GM21367 (cell line): ENCODE measurements around the gene PKM.

Source experiments
- ATAC-seq: cut with Tn5 transposase; IDR thresholded peaks from one replicate; pipeline ENCODE4 v1.9.1; 2021; ENCODE audit not compliant: unreplicated experiment

PKM gene

GRCh38 chr15:72161361-72162132, 69.4 kb downstream of the PKM start:
- no peak for ATAC-seq

DNA sequence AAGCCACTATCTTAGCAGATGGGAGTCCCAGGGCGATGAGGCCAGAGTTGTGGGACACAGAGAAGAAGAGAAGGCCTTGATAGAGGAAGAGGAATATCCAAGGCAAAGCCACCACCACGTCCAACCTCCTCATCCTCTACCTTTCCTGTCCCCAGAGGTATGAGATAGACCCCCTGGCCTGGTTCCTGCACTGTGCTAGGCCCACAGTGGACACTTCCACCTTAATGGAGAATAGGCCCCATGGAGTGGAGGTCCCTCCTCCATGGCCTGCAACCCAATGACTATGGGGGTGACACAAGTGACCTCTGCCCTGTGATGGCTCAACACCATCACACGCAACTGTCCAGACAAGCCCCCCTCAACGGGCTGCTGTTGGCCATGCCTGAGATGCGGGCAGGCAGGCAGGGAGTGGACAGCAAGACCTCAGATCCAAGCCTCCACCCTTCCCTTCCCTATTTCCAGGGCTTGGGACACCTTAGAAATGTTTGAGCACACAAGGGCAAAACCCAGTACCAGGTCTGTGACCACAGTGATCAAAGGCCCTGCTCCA, 70.2 kb downstream of the PKM start:
- no peak for ATAC-seq

- no peak for ATAC-seq
These were observed 74.1 kb downstream of the PKM start for GRCh38 chr15:72156928-72157327.

- ATAC-seq: no peak
These were observed 75.1 kb downstream of the PKM start for GRCh38 chr15:72155635-72156616.

GRCh38 chr15:72155003-72155621, 75.9 kb downstream of the PKM start:
- ATAC-seq: no peak

DNA sequence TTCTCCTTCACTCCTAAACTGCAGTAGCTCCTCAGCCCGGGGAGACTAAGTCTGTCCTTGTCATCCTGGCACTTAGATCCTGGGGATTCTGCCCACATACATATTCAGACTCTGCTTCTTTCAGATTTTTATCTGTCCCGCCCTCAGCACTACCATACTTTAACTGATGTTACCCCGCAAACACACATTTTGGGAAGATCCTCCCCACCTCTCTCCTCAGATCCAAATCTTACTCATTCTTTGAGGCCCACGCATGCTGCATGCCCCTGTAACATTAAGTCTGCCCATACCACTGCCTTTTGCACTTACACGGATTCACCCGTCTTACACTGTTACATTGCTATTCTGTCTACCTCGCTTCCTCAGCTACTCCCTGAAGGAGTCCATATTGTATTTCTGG, 76.7 kb downstream of the PKM start:
- ATAC-seq: no peak

- no peak for ATAC-seq
These were observed 77.6 kb downstream of the PKM start for GRCh38 chr15:72153269-72154000.
